Fibroblast of villous mesenchyme (primary cell): ENCODE data around the gene AXIN1. TPM values are rescaled to one million over a fixed set of nuclear protein-coding genes. Genes with fewer than 3 reads are reported as not detected.
"Not testable (repeated sequence)": the region's sequence is repeated elsewhere in the genome, so short reads cannot be mapped to it uniquely, and the experiment has no call there.

ENCODE experiments used
- DNase-seq: peaks from one replicate; pipeline ENCODE4 v3.0.0-alpha.2; 2010; ENCODE audit warnings: low read depth
- H3K4me3 ChIP-seq: 2 replicates; pipeline ENCODE4 v1.5.1; 2011; ENCODE audit warnings: low read depth, mild to moderate bottlenecking, low read length
- total RNA-seq: library from RNA; depleted of rRNA; stranded (reverse); fragments of >200 nt; gene quantifications from 2 replicates; pipeline ENCODE4 v1.2.3, GENCODE V29; 2012
- TF ChIP-seq, protein P1 (sequence below): IDR thresholded peaks from 2 replicates; pipeline ENCODE4 v1.5.1; 2012; ENCODE audit warnings: low read depth, mild to moderate bottlenecking, low read length; ENCODE audit not compliant: insufficient read depth

AXIN1 gene
- total RNA-seq, 1 donor, result 16.4 TPM

DNA sequence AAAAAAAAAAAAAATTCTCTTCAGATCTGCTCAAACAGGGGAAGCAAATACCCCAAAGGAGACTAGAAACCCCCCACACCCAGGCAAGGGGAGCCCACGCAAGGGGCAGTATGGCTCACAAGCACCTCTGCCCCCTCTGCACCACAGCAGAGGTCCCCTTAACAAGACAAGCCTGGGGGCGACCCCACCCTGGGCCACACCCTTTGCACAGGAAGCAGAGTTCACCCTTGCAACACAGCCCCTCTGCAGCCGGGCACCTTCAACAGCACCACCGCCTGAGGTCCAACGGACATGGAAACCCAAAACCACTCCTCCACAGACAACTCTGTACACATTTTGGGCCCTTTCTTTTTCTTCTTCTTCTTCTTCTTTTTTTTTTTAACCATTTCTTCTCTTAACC lies 12.8 kb downstream of the AXIN1 start:
- DNase-seq, result no peak
- no peak overlapping the region for H3K4me3 ChIP-seq
- TF ChIP-seq, protein P1, sequence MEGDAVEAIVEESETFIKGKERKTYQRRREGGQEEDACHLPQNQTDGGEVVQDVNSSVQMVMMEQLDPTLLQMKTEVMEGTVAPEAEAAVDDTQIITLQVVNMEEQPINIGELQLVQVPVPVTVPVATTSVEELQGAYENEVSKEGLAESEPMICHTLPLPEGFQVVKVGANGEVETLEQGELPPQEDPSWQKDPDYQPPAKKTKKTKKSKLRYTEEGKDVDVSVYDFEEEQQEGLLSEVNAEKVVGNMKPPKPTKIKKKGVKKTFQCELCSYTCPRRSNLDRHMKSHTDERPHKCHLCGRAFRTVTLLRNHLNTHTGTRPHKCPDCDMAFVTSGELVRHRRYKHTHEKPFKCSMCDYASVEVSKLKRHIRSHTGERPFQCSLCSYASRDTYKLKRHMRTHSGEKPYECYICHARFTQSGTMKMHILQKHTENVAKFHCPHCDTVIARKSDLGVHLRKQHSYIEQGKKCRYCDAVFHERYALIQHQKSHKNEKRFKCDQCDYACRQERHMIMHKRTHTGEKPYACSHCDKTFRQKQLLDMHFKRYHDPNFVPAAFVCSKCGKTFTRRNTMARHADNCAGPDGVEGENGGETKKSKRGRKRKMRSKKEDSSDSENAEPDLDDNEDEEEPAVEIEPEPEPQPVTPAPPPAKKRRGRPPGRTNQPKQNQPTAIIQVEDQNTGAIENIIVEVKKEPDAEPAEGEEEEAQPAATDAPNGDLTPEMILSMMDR, result no peak

DNA sequence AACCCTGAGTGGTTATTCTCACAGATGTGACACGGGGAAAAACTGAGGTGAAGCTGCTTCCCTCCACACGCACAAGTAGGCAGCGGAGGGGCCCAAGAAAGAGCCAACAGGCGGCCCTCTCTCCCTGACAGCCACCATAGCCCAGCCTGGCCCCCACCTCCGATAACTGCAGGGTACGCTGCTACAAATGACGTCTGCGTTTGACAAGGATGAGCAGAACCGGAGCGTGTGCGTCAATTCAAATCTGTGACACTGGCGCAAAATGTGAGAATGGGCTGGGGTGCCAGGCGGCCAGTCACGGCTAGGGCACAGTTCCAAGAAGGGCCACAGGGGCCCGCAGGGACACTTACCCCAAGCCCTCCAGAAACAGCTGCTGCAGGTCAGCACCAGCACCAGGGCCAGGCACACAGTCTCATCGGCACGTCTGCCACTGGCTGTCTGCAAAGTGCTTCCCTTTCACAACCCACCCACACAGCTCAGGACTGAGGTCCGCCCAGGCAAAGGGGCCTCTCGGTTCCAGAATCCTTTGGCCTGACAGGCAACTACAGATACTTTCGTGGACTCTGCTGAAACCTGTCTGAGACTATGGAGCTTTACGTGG lies 14.4 kb downstream of the AXIN1 start:
- TF ChIP-seq, protein P1, result no peak
- DNase-seq, result no peak
- H3K4me3 ChIP-seq, result no peak overlapping the region

DNA sequence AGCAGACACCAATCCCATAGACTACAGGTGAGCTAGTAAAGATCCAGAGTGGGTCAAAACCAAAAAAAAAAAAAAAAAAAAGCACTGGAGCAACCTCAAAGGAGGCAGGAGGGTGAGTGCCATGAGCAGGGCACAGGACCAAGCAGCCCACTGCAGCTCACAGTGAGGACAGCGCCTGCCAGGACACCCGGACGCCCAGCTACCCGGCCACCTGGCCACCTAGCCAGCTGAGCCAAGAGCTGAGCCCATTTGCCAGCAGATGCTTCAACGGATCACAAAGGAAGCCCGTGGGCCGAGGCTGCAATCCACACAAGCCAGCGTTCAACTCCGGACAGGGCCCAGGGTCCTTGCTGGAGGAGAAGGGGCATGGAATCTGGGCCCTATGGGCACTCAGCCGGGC lies 15.1 kb downstream of the AXIN1 start:
- H3K4me3 ChIP-seq, result no peak overlapping the region
- no peak for DNase-seq
- TF ChIP-seq, protein P1, result no peak

DNA sequence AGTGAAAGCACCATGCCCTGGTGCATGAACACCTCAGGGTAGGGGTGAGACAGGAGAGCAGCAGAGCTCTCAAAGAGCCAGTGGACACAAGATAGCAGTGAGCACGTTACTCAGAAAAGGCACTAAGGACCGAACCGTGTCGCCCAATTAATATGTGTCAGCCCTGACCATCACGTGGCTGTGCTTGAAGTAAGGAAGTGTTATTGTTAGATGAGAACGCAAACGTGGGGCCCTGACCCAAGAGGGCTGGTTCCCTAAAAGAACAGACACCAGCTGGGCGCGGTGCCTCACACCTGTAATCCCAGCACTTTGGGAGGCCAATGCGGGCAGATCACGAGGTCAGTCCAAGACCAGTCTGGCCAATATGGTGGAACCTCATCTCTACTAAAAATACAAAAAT lies 16.3 kb downstream of the AXIN1 start:
- no peak overlapping the region for H3K4me3 ChIP-seq
- TF ChIP-seq, protein P1, result no peak
- DNase-seq, result no peak

DNA sequence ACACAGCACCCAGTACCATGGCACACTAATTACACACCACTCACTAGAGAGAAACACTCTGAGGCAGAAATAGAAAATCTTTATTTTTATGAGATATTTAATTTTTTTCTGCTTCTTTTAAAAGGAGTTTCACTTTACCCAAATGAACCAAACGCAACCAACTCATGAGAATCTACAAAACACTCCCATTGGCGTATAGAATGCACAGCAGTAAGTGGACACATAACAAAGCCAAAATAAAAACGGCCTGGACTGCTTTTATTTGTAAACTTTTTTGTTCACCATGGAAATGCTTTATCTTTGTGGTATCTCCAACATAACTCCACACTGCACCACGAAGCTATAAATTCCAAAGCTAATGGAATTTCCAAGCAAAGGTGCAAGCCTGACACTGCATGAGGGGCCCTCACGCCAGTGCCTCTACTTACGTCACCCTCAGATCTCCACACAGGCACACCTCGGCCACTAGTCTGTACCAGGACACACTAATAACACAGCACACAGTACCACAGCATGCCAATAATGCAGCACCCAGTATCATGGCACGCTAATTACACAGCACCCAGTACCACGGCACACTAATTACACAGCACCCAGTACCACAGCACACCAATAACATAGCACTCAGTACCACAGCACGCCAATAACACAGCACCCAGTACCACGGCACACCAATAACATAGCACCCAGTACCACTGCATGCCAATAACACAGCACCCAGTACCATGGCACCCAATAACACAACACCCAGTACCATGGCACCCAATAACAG lies 17.5 kb downstream of the AXIN1 start:
- DNase-seq, result peak; percentile 78
- not testable (repeated sequence) for H3K4me3 ChIP-seq

DNA sequence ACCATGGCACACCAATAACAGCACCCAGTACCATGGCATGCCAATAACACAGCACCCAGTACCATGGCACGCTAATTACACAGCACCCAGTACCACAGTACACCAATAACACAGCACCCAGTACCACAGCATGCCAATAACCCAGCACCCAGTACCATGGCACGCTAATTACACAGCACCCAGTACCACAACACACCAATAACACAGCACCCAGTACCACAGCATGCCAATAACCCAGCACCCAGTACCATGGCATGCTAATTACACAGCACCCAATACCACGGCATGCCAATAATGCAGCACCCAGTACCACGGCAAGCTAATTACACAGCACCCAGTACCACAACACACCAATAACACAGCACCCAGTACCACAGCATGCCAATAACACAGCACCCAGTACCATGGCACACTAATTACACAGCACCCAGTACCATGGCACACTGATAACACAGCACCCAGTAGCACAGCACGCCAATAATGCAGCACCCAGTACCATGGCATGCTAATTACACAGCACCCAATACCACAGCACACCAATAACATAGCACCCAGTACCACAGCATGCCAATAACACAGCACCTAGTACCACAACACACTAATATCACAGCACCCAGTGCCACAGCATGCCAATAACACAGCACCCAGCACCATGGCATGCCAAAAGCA lies 18.2 kb downstream of the AXIN1 start:
- H3K4me3 ChIP-seq, result not testable (repeated sequence)

DNA sequence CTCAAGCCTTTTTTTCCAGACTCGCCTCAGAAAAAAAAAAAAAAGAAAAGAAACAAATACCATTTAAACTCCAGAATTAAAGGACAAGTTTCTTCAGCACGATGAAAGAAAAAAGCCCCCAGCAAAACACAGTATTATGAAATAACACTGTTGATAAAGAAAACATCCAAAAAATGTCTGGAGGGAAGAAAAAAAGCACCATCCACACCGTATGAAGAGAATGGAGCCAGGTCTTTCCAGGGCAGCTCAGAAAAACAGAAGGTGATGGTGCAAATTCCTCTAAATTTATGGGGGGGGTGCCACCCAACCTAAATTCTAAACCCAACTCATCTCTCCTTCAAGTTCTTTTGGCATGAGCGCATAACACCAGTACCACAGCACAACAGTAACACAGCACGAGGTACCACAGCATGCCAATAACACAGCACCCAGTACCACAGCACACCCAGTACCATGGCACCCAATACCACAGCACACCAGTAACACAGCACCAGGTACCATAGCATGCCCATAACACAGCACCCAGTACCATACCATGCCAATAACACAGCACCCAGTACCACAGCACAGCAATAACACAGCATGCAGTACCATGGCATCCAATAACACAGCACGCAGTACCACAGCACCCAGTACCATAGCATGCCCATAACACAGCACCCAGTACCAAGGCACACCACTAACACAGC lies 19.0 kb downstream of the AXIN1 start:
- TF ChIP-seq, protein P1, result no peak
- DNase-seq, result peak; percentile 34
- no peak overlapping the region for H3K4me3 ChIP-seq

More for the DNA sequence above, 18.2 kb downstream of the AXIN1 start:
- not testable (repeated sequence) for DNase-seq

DNA sequence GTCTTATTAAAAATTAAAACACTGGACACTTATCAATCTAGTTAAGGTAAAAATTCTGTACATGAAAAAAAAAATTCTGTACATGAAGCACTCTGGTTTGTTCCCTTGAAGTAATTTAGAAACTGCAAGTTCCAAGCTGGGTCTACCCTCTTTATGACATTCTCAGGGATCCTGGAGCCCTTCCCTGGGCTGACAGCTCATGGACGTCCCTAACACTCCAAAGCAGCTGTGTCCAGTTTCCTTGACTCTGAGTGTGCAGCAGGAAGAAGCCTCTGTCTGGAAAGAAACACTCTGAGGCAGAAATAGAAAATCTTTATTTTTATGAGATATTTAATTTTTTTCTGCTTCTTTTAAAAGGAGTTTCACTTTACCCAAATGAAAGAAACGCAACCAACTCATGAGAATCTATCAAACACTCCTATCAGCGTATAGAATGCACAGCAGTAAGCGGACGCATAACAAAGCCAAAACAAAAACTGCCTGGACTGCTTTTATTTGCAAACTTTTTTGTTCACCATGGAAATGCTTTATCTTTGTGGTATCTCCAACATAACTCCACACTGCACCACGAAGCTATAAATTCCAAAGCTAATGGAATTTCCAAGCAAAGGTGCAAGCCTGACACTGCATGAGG lies 21.2 kb downstream of the AXIN1 start:
- DNase-seq, result peak; percentile 83

More for the DNA sequence above, 21.2 kb downstream of the AXIN1 start:
- peak overlapping the region; percentile 5 for H3K4me3 ChIP-seq
